Hypothalamus (tissue), 51 donors: ENCODE measurements around the gene RXRB.

Experiments used
- DNase-seq, 51 donors: peaks; one replicate each; lab custom pipeline; 2025; lab: John Stamatoyannopoulos, UW

The RXRB gene

DNA sequence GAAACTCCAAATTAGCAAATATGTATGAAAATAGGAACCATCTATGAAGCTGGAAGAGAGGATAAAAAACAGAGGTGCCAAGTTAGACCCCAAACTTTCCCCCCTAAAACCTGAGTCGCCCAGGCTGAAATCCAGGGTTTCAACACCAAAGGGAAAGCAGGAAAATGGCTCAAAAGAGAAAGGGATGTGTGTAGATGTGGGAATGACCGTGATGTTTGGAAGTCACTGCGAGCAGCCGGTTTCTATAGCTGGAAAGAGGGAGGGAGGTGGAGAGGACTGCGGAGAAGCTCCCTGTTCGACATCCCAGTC, 12.3 kb upstream of the RXRB start:
- no peak for DNase-seq

DNA sequence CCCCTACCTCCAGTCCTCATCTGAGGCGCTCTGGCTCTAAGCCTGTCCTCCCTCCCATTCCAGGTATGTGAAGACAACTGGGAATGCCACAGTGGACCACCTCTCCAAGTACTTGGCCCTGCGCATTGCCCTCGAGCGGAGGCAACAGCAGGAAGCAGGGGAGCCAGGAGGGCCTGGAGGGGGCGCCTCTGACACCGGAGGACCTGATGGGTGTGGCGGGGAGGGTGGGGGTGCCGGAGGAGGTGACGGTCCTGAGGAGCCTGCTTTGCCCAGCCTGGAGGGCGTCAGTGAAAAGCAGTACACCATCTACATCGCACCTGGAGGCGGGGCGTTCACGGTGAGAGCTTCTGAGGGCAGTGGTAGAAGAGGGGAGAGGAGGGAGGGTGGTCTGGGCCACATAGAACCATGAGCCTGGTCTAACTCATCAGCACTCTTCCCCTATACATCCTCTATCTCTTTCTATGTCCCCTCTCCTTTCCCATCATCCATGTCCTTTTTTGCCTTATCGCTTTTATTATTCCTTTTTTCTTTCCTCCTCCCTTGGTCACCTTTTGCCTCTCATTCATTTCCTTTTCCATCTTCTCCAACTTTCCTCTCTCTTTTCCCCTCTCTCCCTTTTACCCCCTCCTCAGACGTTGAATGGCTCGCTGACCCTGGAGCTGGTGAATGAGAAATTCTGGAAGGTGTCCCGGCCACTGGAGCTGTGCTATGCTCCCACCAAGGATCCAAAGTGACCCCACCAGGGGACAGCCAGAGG, 11.4 kb upstream of the RXRB start:
- no peak for DNase-seq

DNA sequence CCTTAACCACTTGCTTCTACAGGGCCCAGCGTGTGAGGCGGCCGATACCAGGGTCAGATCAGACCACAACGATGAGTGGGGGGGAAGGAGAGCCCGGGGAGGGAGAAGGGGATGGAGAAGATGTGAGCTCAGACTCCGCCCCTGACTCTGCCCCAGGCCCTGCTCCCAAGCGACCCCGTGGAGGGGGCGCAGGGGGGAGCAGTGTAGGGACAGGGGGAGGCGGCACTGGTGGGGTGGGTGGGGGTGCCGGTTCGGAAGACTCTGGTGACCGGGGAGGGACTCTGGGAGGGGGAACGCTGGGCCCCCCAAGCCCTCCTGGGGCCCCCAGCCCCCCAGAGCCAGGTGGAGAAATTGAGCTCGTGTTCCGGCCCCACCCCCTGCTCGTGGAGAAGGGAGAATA, 10.7 kb upstream of the RXRB start:
- DNase-seq = no peak

DNA sequence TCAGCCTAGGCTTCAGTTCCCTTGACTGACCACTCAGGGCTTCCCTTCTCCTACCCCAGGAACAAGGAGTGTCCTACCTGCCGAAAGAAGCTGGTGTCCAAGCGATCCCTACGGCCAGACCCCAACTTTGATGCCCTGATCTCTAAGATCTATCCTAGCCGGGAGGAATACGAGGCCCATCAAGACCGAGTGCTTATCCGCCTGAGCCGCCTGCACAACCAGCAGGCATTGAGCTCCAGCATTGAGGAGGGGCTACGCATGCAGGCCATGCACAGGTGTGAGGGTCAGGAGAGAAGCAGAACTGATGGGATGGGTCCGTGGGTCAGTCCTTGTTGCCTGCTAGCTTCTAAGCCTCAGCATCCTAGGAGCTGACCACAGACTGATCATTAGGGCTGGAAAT, 9.4 kb upstream of the RXRB start:
- DNase-seq = no peak

DNA sequence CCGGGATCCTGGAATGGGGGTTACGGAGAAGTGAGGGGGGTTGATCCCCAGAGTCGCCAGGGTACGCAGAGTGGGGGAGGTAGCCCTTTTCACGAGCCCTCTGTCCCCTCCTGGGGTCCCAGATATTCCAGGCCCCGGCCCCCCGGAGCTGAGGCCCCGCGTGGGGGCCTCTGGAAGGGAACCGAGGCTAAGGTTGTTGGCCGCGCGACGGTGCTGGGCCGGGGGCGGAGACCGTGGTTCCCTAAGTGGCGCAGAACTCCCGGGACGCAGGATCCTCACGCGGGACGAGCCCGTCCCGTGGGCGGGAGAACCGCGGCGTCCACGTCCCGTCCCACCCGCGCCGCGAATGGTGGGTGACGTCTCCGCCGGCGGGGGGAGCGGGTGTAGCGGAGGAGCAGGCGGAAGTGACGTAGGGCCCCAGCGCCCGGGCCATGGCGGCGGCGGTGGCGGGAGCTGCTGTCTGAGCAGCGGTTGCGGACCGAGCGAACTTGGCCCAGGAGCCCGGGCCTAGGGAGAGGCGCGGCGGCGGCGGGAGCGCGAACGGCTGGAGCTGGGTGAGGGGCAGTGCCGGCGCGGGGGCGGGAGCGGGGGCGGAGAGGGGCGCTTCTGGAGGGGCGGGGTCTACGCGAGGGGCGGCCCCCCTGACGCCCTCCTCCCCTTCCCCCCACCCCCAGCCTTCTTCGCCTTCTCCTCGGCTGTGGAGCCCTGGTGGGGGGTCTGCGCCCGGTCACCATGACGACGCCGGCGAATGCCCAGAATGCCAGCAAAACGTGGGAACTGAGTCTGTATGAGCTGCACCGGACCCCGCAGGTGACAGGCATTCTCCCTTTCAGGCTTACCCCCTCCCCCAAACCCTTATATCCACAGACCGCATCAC, 7.9 kb upstream of the RXRB start, which contains the start of gene RING1:
Gene RING1, plus strand, starts transcription at position 410 of the 877 bp plus-strand sequence. Its CDS starts 323 bp downstream, at position 733.
- DNase-seq = peak in 49 of 51 donors; percentile 33 to 95 (median 79)

DNA sequence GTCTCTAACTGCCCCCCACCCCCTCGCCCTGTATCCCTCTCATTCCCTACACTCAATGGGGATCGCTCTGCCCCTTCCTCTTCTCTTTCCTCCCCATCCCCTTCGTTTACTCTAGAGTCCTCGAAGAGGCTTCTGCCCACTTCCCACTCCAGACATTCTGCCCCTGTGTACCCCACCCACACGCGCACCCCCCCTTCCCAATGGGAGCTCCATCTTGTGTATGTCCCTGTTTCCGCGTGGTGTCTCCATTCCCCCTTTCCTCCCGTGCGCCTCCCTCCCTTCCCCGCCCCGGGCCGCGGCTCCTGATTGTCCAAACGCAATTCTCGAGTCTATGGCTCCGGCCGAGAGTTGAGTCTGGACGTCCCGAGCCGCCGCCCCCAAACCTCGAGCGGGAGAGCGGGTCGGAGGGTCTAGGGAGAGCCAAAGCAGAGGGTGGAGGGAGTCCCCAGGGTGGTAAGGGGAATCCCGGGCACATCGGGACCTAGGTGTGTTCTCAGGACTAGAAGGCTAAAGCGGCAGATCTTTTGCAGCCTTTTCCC, 7.2 kb upstream of the RXRB start:
- DNase-seq = peak in 15 of 51 donors; percentile 21 to 65 (median 44)

DNA sequence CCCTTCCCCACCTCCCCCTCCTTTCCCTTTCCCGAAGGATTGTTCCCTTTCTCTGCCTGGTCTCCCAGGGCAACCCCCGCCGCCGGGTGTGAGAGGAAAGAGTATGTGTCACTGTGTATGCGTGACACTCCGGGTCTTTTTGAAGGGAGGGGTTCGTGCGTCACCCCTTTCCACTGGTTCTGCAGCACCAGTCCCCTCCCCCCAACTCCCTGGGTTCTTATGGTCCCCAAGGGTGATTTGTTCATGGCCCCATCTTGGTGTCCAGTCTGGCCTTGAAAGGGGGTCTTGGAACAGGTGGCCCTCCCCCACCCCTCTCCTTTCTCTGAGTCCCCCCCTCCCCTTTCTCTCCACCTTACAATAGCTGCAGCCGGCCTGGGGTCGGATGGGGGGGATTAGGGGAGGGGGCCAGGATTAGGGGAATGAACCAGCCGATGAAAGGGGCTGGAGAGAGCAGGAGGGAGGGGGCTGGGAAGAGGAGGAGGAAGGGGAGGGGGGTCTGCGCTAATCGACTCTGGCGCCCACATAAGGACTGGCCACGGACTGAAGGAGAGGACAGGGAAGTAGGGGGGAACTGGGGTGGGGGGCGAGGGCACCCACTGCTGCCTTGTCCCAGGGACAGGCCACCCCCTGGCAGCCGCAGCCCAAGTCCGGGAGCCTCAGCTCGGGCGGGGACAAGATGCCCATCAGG, 6.5 kb upstream of the RXRB start:
- peak in 23 of 51 donors; percentile 17 to 72 (median 35) for DNase-seq

DNA sequence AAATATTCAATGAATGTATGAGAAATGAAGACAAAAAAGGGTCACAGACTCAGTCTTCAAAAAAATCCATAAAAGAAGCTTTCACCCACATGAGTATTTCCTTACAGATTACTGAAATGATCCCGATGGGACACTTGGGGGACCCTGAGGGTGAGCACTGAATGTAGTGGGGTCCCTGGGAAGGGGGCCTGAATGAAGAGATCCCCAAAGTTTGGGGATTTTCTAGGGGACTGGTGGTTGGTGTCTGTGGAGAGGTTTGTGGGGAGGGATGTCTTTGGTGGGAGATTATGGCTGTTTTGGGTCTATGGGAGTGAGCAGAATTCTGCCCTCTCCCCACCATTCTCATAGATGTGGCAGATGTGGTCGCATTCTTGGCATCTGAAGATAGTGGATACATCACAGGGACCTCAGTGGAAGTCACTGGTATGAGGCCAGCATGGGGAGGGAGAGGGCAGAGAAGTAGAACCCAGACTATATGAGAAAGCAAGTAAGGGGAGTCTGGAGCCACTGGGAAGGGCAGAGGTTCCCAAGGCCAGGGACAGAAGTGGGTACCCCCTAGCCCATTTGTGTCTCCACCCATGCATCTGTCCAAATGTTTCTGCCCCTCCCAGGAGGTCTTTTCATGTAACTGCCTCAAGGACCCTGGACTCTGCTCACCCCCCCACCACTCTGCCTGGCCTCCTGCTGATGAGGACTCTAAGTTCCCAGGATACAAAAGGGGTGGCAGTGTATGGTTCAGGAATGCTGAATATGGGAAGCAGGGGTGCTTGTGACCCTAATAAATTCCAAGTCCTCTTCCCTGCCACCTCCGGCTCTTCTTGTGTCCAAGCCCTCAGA, 5.8 kb upstream of the RXRB start:
- peak in 1 of 51 donors; percentile 49 for DNase-seq

DNA sequence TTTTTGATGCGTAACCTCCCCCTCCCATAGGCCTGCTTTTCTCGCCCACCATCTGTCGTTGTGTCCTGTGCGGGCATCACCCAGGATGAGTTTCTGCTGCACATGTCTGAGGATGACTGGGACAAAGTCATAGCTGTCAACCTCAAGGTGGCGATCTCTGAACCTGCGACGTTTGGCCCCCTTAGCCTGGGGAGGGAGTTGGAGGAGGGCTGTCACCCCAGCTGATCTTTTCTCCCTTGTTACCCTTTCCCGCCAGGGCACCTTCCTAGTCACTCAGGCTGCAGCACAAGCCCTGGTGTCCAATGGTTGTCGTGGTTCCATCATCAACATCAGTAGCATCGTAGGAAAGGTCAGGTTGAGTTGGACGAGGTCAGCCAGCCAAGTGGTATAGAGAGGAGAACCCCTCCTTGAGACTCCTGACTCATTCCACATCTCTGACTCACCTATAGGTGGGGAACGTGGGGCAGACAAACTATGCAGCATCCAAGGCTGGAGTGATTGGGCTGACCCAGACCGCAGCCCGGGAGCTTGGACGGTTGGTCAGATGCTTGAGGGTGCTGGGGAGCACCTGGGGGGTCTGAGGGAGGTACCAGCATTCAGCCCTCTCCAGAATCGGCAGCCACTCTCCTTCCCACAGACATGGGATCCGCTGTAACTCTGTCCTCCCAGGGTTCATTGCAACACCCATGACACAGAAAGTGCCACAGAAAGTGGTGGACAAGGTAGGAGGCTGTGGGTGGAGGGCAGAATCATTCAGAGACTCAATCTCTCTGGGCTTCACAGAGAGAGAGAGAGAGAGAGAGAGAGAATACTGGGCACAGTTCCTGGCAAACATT, 4.9 kb upstream of the RXRB start:
- DNase-seq = no peak

DNA sequence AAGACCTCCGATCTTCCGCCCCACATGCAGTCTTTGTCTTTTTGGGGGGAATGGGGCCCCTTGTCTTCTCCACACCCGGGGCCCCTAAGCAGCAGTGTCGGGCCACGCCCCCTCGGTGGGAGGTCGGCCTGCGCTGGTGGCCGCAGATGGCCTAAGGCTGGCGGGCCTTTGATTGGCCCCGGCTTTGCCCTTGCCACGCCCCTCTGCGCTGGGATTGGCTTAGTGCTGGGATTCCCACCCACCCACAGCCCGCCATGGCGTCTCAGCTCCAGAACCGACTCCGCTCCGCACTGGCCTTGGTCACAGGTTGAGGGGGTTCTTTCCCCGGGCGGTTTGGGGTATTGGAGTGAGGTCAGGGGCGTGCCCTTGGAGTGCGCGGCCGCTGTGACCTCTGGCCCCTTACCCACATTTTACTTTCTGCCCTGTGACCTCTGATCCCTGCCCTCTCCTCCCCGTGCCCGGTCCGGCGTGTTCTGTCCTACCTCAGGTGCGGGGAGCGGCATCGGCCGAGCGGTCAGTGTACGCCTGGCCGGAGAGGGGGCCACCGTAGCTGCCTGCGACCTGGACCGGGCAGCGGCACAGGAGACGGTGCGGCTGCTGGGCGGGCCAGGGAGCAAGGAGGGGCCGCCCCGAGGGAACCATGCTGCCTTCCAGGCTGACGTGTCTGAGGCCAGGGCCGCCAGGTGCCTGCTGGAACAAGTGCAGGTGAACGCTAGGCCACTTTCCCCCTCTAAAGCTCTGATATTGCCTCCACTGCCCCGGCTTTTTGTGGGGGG, 4.1 kb upstream of the RXRB start, which contains the start of gene HSD17B8:
Gene HSD17B8, plus strand, starts transcription at position 241 of the 776 bp plus-strand sequence. Its CDS starts 14 bp downstream, at position 255.
- DNase-seq = peak in 50 of 51 donors; percentile 35 to 96 (median 90)

DNA sequence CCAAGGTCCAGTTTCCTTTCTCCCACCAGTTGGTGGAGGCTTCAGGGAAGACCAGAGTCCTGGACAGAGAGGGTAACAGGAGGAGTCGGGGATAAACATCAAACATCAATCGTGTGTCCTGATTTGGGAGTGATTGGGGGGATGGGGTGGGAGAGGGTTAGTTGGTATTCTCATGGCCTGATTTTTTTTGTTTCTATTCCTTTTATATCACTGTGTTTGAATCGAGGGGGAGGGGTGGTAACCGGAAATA, 3.6 kb upstream of the RXRB start:
- DNase-seq = no peak

DNA sequence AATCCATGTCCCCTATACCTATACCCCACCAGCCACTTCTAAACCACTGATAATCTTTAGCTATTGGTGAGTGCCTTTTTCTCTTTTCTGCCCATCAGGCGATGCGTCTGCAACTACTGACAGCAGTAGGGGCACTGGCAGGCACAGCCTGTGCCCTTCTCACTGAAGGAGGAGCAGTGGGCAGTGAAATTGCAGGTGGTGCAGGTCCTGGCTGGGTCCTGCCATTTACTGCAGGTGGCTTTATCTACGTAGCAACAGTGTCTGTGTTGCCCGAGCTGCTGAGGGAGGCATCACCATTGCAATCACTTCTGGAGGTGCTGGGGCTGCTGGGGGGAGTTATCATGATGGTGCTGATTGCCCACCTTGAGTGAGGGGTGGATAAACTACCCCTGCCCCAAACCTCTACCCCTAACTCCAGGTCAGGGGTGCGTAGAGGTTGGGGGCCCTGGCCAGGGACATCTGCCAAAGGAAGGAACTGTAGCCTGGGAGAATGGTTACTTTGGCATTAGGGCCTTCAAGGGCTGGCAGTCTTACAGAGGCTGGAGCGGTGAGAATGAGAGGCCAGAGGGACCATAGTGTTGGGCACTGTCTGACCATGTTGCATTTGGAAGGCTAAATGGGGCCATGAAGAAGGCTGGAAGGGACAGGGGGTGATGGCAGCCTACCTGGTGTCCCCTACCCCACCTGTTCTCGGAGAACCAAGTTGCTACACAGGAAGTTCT, 3.1 kb upstream of the RXRB start:
- no peak for DNase-seq

DNA sequence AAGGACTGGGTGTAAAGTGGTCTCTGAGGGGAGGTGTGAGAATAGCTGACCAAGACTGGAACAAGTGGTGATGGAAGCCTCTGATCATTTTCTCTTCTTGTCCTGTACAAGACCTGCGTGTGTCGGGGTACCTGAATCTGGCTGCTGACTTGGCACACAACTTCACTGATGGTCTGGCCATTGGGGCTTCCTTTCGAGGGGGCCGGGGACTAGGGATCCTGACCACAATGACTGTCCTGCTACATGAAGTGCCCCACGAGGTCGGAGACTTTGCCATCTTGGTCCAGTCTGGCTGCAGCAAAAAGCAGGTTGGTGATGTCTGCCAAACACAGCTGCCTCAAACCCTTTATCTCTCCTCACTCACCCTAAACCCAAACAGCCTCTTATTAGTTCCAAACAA, 2.3 kb upstream of the RXRB start:
- no peak for DNase-seq

DNA sequence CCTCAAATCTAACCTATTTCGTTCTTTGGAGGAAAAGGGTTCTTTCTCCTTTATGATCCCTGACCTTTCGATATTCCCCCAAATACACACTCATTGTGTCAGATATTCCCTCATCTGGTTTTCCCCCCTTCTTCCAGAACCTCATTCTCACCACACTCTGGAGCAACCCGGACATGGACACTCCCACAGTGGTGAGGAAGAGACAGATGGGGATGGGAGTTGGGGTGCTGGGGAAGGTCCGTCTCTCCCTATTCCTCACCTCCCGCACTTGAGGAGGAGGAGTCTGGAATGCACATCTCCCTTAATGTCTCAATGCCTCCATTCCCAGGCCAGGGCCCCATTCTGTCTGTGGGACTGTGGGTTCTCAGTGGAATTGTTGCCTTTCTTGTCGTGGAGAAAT, 1.5 kb upstream of the RXRB start:
- DNase-seq = no peak

DNA sequence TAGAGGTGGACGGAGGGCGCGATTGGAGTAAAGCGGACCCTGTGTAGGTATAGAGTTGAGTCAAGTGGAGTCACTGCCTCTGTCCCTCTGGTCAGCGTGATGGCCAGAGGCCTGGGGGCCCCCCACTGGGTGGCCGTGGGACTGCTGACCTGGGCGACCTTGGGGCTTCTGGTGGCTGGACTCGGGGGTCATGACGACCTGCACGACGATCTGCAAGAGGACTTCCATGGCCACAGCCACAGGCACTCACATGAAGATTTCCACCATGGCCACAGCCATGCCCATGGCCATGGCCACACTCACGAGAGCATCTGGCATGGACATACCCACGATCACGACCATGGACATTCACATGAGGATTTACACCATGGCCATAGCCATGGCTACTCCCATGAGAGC, 681 bp upstream of the RXRB start:
- no peak for DNase-seq

DNA sequence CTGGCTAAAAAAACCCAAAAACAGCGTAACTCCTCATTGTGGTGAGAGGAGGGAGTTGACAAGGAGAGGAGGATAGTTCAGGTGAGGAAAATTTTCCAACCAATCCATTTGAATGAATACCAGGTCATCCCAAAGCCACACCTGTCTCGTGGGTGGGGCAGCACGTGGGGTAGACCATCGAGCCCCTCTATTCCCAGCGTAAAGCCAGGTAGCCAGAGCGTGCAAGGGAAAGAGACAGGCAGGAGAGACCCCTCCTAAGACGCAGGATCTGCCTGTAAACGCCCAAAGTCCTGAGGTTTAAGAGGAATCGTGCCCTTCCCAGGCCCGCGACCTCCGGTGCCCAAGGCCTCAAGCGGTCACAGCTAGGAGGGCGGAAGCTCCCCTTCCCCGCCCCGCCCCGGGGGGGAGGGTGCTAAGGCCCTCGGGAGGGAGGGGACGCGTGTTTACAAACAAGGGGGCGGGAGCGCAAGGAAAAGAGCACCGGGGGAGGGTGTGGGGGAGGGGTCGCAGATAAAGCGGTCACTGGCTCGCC, 712 bp downstream of the RXRB start:
- peak in 16 of 51 donors; percentile 56 to 86 (median 70) for DNase-seq

DNA sequence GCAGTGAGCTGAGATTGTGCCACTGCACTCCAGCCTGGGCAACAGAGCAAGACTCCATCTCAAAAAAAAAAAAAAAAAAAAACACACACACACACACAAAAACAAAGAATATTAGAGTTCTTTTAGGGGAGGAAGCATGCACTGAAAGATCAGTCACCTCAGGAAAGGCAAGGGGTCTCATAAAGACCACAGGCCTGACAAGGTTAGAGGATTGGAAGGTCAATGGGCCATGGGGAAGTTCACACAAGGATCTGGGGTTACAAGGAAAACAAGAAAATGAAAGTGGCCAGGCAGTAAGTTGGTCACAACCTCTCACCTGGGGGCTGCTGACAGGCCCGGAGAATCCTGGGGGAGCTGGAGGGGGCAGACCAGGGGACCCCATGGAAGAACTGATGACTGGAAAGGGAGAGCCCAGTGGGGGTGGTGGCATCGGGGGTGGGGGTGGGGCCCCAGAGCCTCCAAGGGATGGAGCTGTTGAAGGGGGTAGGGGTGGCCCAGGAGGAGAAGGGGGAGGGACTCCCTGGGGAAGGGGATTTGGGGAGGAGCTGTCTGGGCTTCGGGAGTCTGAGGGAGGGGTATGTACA, 1.5 kb downstream of the RXRB start:
- no peak for DNase-seq
